Neural progenitor cell (in vitro differentiated cells): ENCODE results near the gene ITGBL1. TPM values are rescaled to one million over a fixed set of nuclear protein-coding genes. Genes with fewer than 3 reads are reported as not detected.

Experiments
- DNase-seq: peaks from one replicate; pipeline ENCODE4 v3.0.0-alpha.2; 2016; ENCODE audit warnings: low spot score
- H2AFZ ChIP-seq: fragments of 200-600 bp; sonication (generic); replicated peaks from 2 replicates; pipeline ENCODE4 v1.6.1; 2016; ENCODE audit warnings: antibody characterized with exemption
- H3F3A ChIP-seq: fragments of 200-600 bp; sonication (generic); 2 replicates; pipeline ENCODE4 v1.6.1; 2016; ENCODE audit warnings: antibody characterized with exemption, low read depth
- H3K27ac ChIP-seq: fragments of 200-600 bp; sonication (generic); 2 replicates; pipeline ENCODE4 v1.5.1; 2016; ENCODE audit warnings: mild to moderate bottlenecking
- H3K27me3 ChIP-seq: fragments of 200-600 bp; sonication (generic); 2 replicates; pipeline ENCODE4 v1.6.1; 2016; ENCODE audit warnings: mild to moderate bottlenecking, moderate library complexity
- H3K36me3 ChIP-seq: fragments of 200-600 bp; sonication (generic); 2 replicates; pipeline ENCODE4 v1.5.1; 2016
- H3K4me1 ChIP-seq: fragments of 200-600 bp; sonication (generic); 2 replicates; pipeline ENCODE4 v1.6.1; 2016; ENCODE audit warnings: mixed run types
- H3K4me2 ChIP-seq: fragments of 200-600 bp; sonication (generic); 2 replicates; pipeline ENCODE4 v1.6.1; 2016
- H3K4me3 ChIP-seq: fragments of 200-600 bp; sonication (generic); 2 replicates; pipeline ENCODE4 v1.5.1; 2016
- H3K79me2 ChIP-seq: fragments of 200-600 bp; sonication (generic); 2 replicates; pipeline ENCODE4 v1.6.1; 2016; ENCODE audit warnings: low read depth
- H3K9ac ChIP-seq: fragments of 200-600 bp; sonication (generic); 2 replicates; pipeline ENCODE4 v1.6.1; 2016
- H3K9me3 ChIP-seq: fragments of 200-600 bp; sonication (generic); 2 replicates; pipeline ENCODE4 v1.5.1; 2016; ENCODE audit warnings: low read depth
- H4K20me1 ChIP-seq: fragments of 200-600 bp; sonication (generic); 2 replicates; pipeline ENCODE4 v1.6.1; 2016; ENCODE audit warnings: low read depth
- H3K27ac Mint-ChIP-seq: 3 replicates; pipeline ENCODE4 v1.8.0; 2021; ENCODE audit warnings: mixed read lengths
- H3K27me3 Mint-ChIP-seq: 2 replicates; pipeline ENCODE4 v1.8.0; 2022; ENCODE audit warnings: low read depth, mild to moderate bottlenecking, inconsistent platforms, moderate library complexity, mixed read lengths; ENCODE audit not compliant: insufficient read depth
- H3K36me3 Mint-ChIP-seq: 3 replicates; pipeline ENCODE4 v1.8.0; 2021; ENCODE audit warnings: mixed read lengths
- H3K4me1 Mint-ChIP-seq: 3 replicates; pipeline ENCODE4 v1.8.0; 2021; ENCODE audit warnings: mixed read lengths
- H3K4me3 Mint-ChIP-seq: 3 replicates; pipeline ENCODE4 v1.8.0; 2021; ENCODE audit warnings: mild to moderate bottlenecking, moderate library complexity, mixed read lengths
- H3K9me3 Mint-ChIP-seq: 3 replicates; pipeline ENCODE4 v1.8.0; 2020; ENCODE audit warnings: mixed read lengths
- EZH2 ChIP-seq: fragments of 200-600 bp; sonication (generic); IDR thresholded peaks from 2 replicates; pipeline ENCODE4 v1.6.1; 2017; ENCODE audit warnings: antibody characterized with exemption, mild to moderate bottlenecking, moderate library complexity
- EZH2phosphoT487 ChIP-seq: fragments of 200-600 bp; sonication (generic); IDR thresholded peaks from 2 replicates; pipeline ENCODE4 v1.6.1; 2017; ENCODE audit warnings: antibody characterized with exemption
- total RNA-seq: library from RNA; depleted of rRNA; stranded (reverse); fragments of >200 nt; gene quantifications from 2 replicates; pipeline ENCODE4 v1.2.3, GENCODE V29; 2015; ENCODE audit warnings: low replicate concordance
- TF ChIP-seq, protein P1 (sequence below): fragments of 200-600 bp; sonication (generic); IDR thresholded peaks from 2 replicates; pipeline ENCODE4 v1.5.1; 2017; ENCODE audit warnings: antibody characterized with exemption, mild to moderate bottlenecking

The ITGBL1 gene
- total RNA-seq, 1 donor from 2014 or later: not detected

DNA sequence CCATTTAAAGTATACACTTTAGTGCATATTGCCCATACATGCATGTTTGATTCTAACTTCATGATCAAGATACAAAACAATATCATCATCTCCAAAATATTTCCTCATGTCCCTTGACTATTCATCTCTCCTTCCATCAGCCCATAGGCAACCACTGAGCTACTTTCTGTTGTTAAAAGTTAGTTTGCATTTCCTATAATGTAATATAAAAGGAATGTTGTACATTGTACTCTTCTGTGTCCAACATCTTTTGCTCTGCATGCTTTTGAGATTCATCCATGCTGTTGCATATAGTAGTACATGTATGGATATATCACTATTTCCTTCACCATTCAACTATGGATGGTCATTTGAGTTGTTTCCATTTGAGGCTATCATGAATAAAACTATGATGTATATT is 74.7 kb downstream of the ITGBL1 start:
- Histone ChIP-seq H3F3A (no peaks in the 10 kb centered on the region), H3K4me1 (no peaks in the 10 kb centered on the region), H3K9me3 (no peaks in the 10 kb centered on the region), H3K27ac (no peak overlapping the region), H3K36me3 (no peaks in the 10 kb centered on the region), H3K4me3 (no peak overlapping the region), H3K79me2 (no peaks in the 10 kb centered on the region), H3K4me2 (no peak overlapping the region), H4K20me1 (no peaks in the 10 kb centered on the region), H3K27me3 (no peaks in the 10 kb centered on the region), H2AFZ (no peak overlapping the region), H3K9ac (no peak overlapping the region)
- H3K36me3 Mint-ChIP-seq: no peaks in the 10 kb centered on the region
- no peak overlapping the region for H3K4me3 Mint-ChIP-seq
- H3K27ac Mint-ChIP-seq: no peak overlapping the region
- no peak for DNase-seq
- H3K9me3 Mint-ChIP-seq: peaks cover 1% of the 10 kb centered on the region
- no peak for TF ChIP-seq EZH2
- TF ChIP-seq, protein P1, sequence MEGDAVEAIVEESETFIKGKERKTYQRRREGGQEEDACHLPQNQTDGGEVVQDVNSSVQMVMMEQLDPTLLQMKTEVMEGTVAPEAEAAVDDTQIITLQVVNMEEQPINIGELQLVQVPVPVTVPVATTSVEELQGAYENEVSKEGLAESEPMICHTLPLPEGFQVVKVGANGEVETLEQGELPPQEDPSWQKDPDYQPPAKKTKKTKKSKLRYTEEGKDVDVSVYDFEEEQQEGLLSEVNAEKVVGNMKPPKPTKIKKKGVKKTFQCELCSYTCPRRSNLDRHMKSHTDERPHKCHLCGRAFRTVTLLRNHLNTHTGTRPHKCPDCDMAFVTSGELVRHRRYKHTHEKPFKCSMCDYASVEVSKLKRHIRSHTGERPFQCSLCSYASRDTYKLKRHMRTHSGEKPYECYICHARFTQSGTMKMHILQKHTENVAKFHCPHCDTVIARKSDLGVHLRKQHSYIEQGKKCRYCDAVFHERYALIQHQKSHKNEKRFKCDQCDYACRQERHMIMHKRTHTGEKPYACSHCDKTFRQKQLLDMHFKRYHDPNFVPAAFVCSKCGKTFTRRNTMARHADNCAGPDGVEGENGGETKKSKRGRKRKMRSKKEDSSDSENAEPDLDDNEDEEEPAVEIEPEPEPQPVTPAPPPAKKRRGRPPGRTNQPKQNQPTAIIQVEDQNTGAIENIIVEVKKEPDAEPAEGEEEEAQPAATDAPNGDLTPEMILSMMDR: no peak
- no peak for TF ChIP-seq EZH2phosphoT487
- H3K4me1 Mint-ChIP-seq: no peaks in the 10 kb centered on the region
- no peaks in the 10 kb centered on the region for H3K27me3 Mint-ChIP-seq

DNA sequence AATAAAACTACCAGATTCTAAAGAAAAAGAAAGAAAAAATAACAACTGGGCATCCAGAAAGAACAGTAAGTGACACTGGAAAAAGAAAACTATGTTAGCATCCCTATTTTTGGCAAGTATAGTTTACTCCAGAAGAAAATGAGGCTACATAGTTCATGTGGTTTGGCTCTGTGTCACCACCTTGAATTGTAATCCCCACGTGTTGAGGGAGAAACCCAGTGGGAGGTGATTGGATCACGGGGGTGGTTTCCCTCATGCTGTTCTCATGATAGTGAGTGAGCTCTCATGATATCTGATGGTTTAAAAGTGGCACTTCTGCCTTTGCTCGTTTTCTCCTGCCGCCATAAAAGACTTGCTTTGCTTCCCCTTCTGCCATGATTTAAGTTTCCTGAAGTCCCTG is 76.9 kb downstream of the ITGBL1 start:
- Histone ChIP-seq H3K4me2 (no peak overlapping the region), H3K9ac (no peak overlapping the region), H3K79me2 (no peaks in the 10 kb centered on the region), H3K4me1 (no peaks in the 10 kb centered on the region), H3K9me3 (no peaks in the 10 kb centered on the region), H2AFZ (peak overlapping the region; percentile 71), H3K27ac (no peak overlapping the region), H3K36me3 (no peaks in the 10 kb centered on the region), H3K27me3 (no peaks in the 10 kb centered on the region), H4K20me1 (no peaks in the 10 kb centered on the region), H3F3A (no peaks in the 10 kb centered on the region), H3K4me3 (no peak overlapping the region)
- no peaks in the 10 kb centered on the region for H3K36me3 Mint-ChIP-seq
- no peaks in the 10 kb centered on the region for H3K4me1 Mint-ChIP-seq
- no peak overlapping the region for H3K27ac Mint-ChIP-seq
- no peaks in the 10 kb centered on the region for H3K27me3 Mint-ChIP-seq
- peaks cover 1% of the 10 kb centered on the region for H3K9me3 Mint-ChIP-seq
- no peak overlapping the region for H3K4me3 Mint-ChIP-seq
- TF ChIP-seq EZH2phosphoT487 (no peak), EZH2 (no peak)
- TF ChIP-seq, protein P1: no peak
- DNase-seq: no peak

DNA sequence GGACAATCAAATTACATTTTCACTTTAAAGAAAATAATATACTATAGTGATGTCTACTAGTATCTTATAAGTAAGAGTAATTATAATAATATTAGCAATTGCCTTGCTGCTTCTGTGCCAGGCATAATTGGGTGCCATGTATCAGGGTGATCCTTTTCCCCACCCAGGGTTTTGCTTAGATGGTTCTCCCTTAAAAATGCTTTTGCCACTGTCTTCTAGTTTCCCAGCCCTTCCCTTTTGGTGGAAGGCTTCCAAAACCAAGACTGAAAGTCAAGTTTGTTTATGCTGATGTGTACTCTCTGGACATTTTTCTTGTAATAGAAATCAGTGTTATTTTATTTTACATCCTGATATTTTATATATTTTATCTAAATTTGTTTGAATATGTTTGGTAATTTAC is 77.8 kb downstream of the ITGBL1 start:
- Mint-ChIP-seq H3K4me3 (no peak overlapping the region), H3K36me3 (no peaks in the 10 kb centered on the region), H3K4me1 (no peaks in the 10 kb centered on the region), H3K27ac (no peak overlapping the region), H3K27me3 (no peaks in the 10 kb centered on the region), H3K9me3 (peaks cover 1% of the 10 kb centered on the region)
- H4K20me1 ChIP-seq: no peaks in the 10 kb centered on the region
- H3K36me3 ChIP-seq: no peaks in the 10 kb centered on the region
- H3F3A ChIP-seq: no peaks in the 10 kb centered on the region
- no peak for DNase-seq
- no peak overlapping the region for H2AFZ ChIP-seq
- no peaks in the 10 kb centered on the region for H3K79me2 ChIP-seq
- H3K27ac ChIP-seq: no peak overlapping the region
- H3K9ac ChIP-seq: no peak overlapping the region
- TF ChIP-seq, protein P1: no peak
- no peak for TF ChIP-seq EZH2
- no peak overlapping the region for H3K4me2 ChIP-seq
- H3K4me3 ChIP-seq: no peak overlapping the region
- H3K9me3 ChIP-seq: no peaks in the 10 kb centered on the region
- H3K4me1 ChIP-seq: no peaks in the 10 kb centered on the region
- no peaks in the 10 kb centered on the region for H3K27me3 ChIP-seq
